PC-3 (cell line): ENCODE results near the gene RPS16. TPM values are rescaled to one million over a fixed set of nuclear protein-coding genes. Genes with fewer than 3 reads are reported as not detected.
A peak's percentile ranks its signal among the peaks of the same experiment; 100 is the strongest.

ENCODE experiments used
- ATAC-seq: fragments of 200-7000 bp; cut with Tn5 transposase; 2 replicates; pipeline ENCODE4 v1.9.1; 2020; ENCODE audit warnings: mild to moderate bottlenecking, moderate library complexity
- BruUV-seq: library from RNA; stranded (reverse); fragments of 400-500 nt; replicated peaks from 2 replicates; lab custom pipeline; 2021; lab: Mats Ljungman, UMichigan
- CTCF ChIA-PET: fragments of 300-600 bp; sonication (Branson Sonifier 250); formaldehyde crosslinking; loops from one replicate; lab custom pipeline; 2022; ENCODE audit warnings: antibody characterized with exemption; lab: Charles Lee
- POLR2A ChIA-PET: fragments of 300-600 bp; sonication (Branson Sonifier 250); formaldehyde crosslinking; loops from one replicate; lab custom pipeline; 2022; ENCODE audit warnings: antibody characterized with exemption; ENCODE audit not compliant: unreplicated experiment; lab: Charles Lee
- DNase-seq: peaks from one replicate; pipeline ENCODE4 v3.0.0-alpha.2; 2015
- H2AFZ ChIP-seq: fragments of 300-600 bp; sonication (generic); 2 replicates; pipeline ENCODE4 v1.6.0; 2016; ENCODE audit warnings: antibody characterized with exemption, low read length
- H3F3A ChIP-seq: fragments of 300-600 bp; sonication (generic); one replicate; pipeline ENCODE4 v1.6.0; 2017; ENCODE audit warnings: antibody characterized with exemption, low read length, control low read depth, mild to moderate bottlenecking; ENCODE audit not compliant: unreplicated experiment
- H3K27ac ChIP-seq: fragments of 300-600 bp; sonication (generic); 2 replicates; pipeline ENCODE4 v1.5.1; 2016; ENCODE audit warnings: mild to moderate bottlenecking, low read length
- H3K27me3 ChIP-seq: fragments of 300-600 bp; sonication (generic); 2 replicates; pipeline ENCODE4 v1.6.1; 2016; ENCODE audit warnings: low read length, mixed read lengths
- H3K36me3 ChIP-seq: fragments of 300-600 bp; sonication (generic); 2 replicates; pipeline ENCODE4 v1.6.1; 2016; ENCODE audit warnings: low read depth, mixed run types, low read length, mixed read lengths
- H3K4me1 ChIP-seq: fragments of 300-600 bp; sonication (generic); 2 replicates; pipeline ENCODE4 v1.5.1; 2016; ENCODE audit warnings: low read length; ENCODE audit not compliant: insufficient read depth
- H3K4me2 ChIP-seq: fragments of 300-600 bp; sonication (generic); 2 replicates; pipeline ENCODE4 v1.6.0; 2016; ENCODE audit warnings: low read length
- H3K4me3 ChIP-seq: fragments of 300-600 bp; sonication (generic); 2 replicates; pipeline ENCODE4 v1.5.1; 2016; ENCODE audit warnings: mild to moderate bottlenecking, low read length, mixed read lengths
- H3K79me2 ChIP-seq: fragments of 300-600 bp; sonication (generic); 2 replicates; pipeline ENCODE4 v1.6.1; 2017; ENCODE audit warnings: low read length, mixed read lengths
- H3K9ac ChIP-seq: fragments of 300-600 bp; sonication (generic); 2 replicates; pipeline ENCODE4 v1.6.0; 2016; ENCODE audit warnings: mild to moderate bottlenecking, low read length
- H3K9me2 ChIP-seq: fragments of 300-600 bp; sonication (generic); replicated peaks from 2 replicates; pipeline ENCODE4 v1.6.1; 2016; ENCODE audit warnings: mixed run types, low read length, mixed read lengths
- H3K9me3 ChIP-seq: fragments of 300-600 bp; sonication (generic); 2 replicates; pipeline ENCODE4 v1.6.1; 2016; ENCODE audit warnings: low read length, mixed read lengths
- H4K20me1 ChIP-seq: fragments of 300-600 bp; sonication (generic); 2 replicates; pipeline ENCODE4 v1.6.1; 2016; ENCODE audit warnings: low read length, mixed read lengths
- EZH2 ChIP-seq: fragments of 300-600 bp; sonication (generic); IDR thresholded peaks from one replicate; pipeline ENCODE4 v1.6.1; 2017; ENCODE audit warnings: antibody characterized with exemption, mild to moderate bottlenecking, low read length; ENCODE audit not compliant: unreplicated experiment
- EZH2phosphoT487 ChIP-seq: fragments of 300-600 bp; sonication (generic); IDR thresholded peaks from 2 replicates; pipeline ENCODE4 v1.6.1; 2018; ENCODE audit warnings: mild to moderate bottlenecking, antibody characterized with exemption, low read length, borderline replicate concordance
- intact Hi-C: fragments of 100-400 bp; cut with micrococcal nuclease; formaldehyde crosslinking; loops from 2 replicates; pipeline ENCODE4 v1.9.0; 2023
- total RNA-seq: library from RNA; depleted of rRNA; stranded (reverse); fragments of >200 nt; gene quantifications from 2 replicates; pipeline ENCODE4 v1.2.3, GENCODE V29; 2014
- TF ChIP-seq, protein P1 (sequence below): fragments of 300-600 bp; sonication (generic); conservative IDR thresholded peaks from 2 replicates; pipeline ENCODE4 v1.5.1; 2017; ENCODE audit warnings: antibody characterized with exemption, low read depth, mild to moderate bottlenecking, low read length

The RPS16 gene
- total RNA-seq, 1 experiment from 2014 or later, result 418 TPM

DNA sequence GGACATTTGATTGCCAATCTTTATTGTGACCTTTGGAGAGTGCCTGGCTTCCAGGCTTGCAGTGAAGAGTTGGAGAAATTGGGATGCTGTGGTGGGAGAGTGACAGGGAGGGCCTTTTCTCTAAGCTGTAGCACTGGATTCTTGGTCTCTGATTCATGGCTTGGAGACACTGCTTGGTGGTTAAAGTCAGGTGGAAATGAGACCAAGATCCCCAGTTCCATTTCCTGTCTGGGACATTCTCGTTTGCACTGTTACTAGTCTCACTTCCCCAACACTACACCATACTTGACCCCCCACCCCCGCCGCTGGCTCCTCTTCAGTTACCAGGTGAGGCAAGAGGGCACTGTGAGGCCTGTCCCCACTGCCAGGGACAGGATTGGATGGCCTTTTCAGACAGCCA is 12.5 kb upstream of the RPS16 start:
- no peak overlapping the region for H2AFZ ChIP-seq
- no peaks in the 10 kb centered on the region for H3K27me3 ChIP-seq
- H3K9me2 ChIP-seq, result no peaks in the 10 kb centered on the region
- peaks cover 30% of the 10 kb centered on the region for H3K4me1 ChIP-seq
- POLR2A ChIA-PET, result interaction anchor here (0.6 kb wide), 1 partner anchor 18 kb away, joined by 10 read pairs; no protein-coding TSS in a partner anchor
- no TSS peak for BruUV-seq
- TF ChIP-seq, protein P1, sequence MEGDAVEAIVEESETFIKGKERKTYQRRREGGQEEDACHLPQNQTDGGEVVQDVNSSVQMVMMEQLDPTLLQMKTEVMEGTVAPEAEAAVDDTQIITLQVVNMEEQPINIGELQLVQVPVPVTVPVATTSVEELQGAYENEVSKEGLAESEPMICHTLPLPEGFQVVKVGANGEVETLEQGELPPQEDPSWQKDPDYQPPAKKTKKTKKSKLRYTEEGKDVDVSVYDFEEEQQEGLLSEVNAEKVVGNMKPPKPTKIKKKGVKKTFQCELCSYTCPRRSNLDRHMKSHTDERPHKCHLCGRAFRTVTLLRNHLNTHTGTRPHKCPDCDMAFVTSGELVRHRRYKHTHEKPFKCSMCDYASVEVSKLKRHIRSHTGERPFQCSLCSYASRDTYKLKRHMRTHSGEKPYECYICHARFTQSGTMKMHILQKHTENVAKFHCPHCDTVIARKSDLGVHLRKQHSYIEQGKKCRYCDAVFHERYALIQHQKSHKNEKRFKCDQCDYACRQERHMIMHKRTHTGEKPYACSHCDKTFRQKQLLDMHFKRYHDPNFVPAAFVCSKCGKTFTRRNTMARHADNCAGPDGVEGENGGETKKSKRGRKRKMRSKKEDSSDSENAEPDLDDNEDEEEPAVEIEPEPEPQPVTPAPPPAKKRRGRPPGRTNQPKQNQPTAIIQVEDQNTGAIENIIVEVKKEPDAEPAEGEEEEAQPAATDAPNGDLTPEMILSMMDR, result no peak
- TF ChIP-seq EZH2phosphoT487 (no peak), EZH2 (no peak)
- peak overlapping the region; percentile 93; the same call in 1 of the 2 replicates for H3K4me3 ChIP-seq
- intact Hi-C loops, result no loop called here
- H3K4me2 ChIP-seq, result peak overlapping the region; percentile 92
- DNase-seq, result peak; percentile 75
- H3K27ac ChIP-seq, result peak overlapping the region; percentile 38
- ATAC-seq, result peak; percentile 39
- H3K9me3 ChIP-seq, result no peaks in the 10 kb centered on the region
- CTCF ChIA-PET, result interaction anchor here (0.5 kb wide), 1 partner anchor 86 kb away, joined by 3 read pairs; no protein-coding TSS in a partner anchor
- H3F3A ChIP-seq, result no peaks in the 10 kb centered on the region
- peaks cover 9% of the 10 kb centered on the region; the same call in 1 of the 2 replicates for H3K36me3 ChIP-seq
- H3K9ac ChIP-seq, result no peak overlapping the region
- peaks cover 83% of the 10 kb centered on the region for H3K79me2 ChIP-seq
- peaks cover 14% of the 10 kb centered on the region; the same call in 1 of the 2 replicates for H4K20me1 ChIP-seq

DNA sequence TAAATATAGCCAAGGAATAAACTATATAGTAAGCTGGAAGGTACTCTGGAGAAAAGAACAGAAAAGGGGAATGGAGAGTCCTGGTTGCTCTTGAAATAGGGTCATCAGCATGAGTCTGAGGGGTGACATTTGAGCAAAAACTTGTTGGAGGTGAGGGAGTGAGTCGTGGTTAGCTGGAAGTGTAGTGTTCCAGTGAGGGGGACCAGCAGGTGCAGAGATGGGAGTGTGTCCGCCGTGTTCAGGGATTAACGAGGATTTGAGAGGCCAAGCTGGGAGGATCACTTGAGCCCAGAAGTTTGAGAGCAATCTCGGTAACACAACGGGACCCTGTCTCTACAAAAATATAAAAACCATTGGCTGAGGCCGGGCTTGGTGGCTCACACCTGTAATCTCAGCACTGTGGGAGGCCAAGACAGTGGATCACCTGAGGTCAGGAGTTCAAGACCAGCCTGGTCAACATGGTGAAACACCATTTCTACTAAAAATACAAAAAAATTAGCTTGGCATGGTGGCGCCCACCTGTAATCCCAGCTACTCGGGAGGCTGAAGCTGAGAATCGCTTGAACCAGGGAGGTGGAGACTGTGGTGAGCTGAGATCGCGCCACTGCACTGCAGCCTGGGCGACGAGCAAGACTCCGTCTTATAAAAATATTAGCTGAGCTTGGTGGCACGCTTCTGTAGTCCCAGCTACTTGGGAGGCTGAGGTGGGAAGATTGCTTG is 10.8 kb upstream of the RPS16 start:
- peak overlapping the region; percentile 97 for H3K9ac ChIP-seq
- H4K20me1 ChIP-seq, result peaks cover 14% of the 10 kb centered on the region; the same call in 1 of the 2 replicates
- peak overlapping the region; percentile 93 for H3K4me3 ChIP-seq
- H3K27ac ChIP-seq, result no peak overlapping the region
- POLR2A ChIA-PET, result interaction anchor here (0.6 kb wide), 1 partner anchor 42 kb away, joined by 6 read pairs; no protein-coding TSS in a partner anchor
- no peaks in the 10 kb centered on the region for H3K9me2 ChIP-seq
- intact Hi-C loops, result no loop called here
- H3K9me3 ChIP-seq, result no peaks in the 10 kb centered on the region
- peaks cover 4% of the 10 kb centered on the region; the same call in 1 of the 2 replicates for H3K36me3 ChIP-seq
- H3K79me2 ChIP-seq, result peaks cover 72% of the 10 kb centered on the region
- TF ChIP-seq EZH2phosphoT487, result no peak
- no peak for TF ChIP-seq EZH2
- TF ChIP-seq, protein P1, result no peak
- no TSS peak for BruUV-seq
- no peak overlapping the region for H2AFZ ChIP-seq
- H3K4me2 ChIP-seq, result peak overlapping the region; percentile 92
- no peaks in the 10 kb centered on the region for H3K27me3 ChIP-seq
- H3K4me1 ChIP-seq, result peaks cover 30% of the 10 kb centered on the region
- DNase-seq (no peak), ATAC-seq (no peak)
- CTCF ChIA-PET, result no interaction called here
- H3F3A ChIP-seq, result no peaks in the 10 kb centered on the region
